ENCODE data around the gene TPRN. TPM values are rescaled to one million over a fixed set of nuclear protein-coding genes. Genes with fewer than 3 reads are reported as not detected.

The TPRN gene
- polyA plus RNA-seq, 1 of the 3 experiments (the other 2 are of a cell fraction) = 5.2 TPM

DNA sequence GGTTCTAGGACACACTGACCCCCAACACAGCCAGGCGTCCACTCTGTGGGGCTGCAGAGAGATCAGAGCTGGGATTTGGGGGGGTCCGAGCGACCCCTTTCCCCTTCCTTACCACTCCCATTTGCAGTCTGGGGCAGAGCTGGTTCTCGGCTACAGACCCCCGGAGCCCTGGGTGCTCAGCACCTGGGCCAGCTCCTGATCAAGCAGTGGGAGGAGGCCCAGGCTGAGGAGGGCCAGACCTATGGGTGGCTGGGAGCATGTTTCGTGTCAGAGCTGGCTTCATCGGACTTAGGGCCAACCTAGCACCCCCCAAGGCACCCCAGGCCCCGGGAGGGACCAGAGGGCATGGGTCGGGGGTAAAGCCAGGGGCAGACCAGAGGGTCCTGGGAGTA, 54.0 kb downstream of the TPRN start (continued):
- TF ChIP-seq RXRA (IDR thresholded peaks at IDR 0.05; ENCODE audit: borderline replicate concordance, low read depth) = no peak

- H3K79me2 ChIP-seq (ENCODE audit: insufficient read depth) = no peaks in the 10 kb centered on the region
- WGBS (ENCODE audit: low lambda C conversion rate) = 79% methylated on average over 35 of the region's 49 CpGs
- no peaks in the 10 kb centered on the region for H3F3A ChIP-seq (replicated peaks; ENCODE audit: insufficient read depth)
- no peaks in the 10 kb centered on the region for H3K36me3 ChIP-seq (replicated peaks in 1 of 2; ENCODE audit: control insufficient read depth in 1 of 2, insufficient read depth in 2 of 2, low read length in 1 of 2)
- no peak overlapping the region for H3K27ac ChIP-seq (ENCODE audit: low read depth in 2 of 2, low read length in 1 of 2)
- no peaks in the 10 kb centered on the region for H3K4me1 ChIP-seq (ENCODE audit: control insufficient read depth in 1 of 2, insufficient read depth in 2 of 2, low read depth in 1 of 2, low read length in 1 of 2)
- H3K4me2 ChIP-seq = no peak overlapping the region
- H3K4me3 ChIP-seq (ENCODE audit: low read depth in 2 of 2, low read length in 1 of 2) = no peak overlapping the region
- TF ChIP-seq MXI1 (IDR thresholded peaks at IDR 0.05; ENCODE audit: low read depth, low read length) (no peak), TEAD4 (IDR thresholded peaks at IDR 0.05; ENCODE audit: borderline replicate concordance, insufficient read depth) (no peak), NRF1 (IDR thresholded peaks at IDR 0.05; ENCODE audit: low read depth, low read length) (no peak), CTCF (IDR thresholded peaks at IDR 0.05) (no peak), USF2 (IDR thresholded peaks at IDR 0.05; ENCODE audit: borderline replicate concordance, low read depth, low read length) (no peak), RFX5 (IDR thresholded peaks at IDR 0.05; ENCODE audit: low read length) (no peak), USF1 (IDR thresholded peaks at IDR 0.05; ENCODE audit: borderline replicate concordance, low read depth) (no peak), CHD2 (IDR thresholded peaks at IDR 0.05; ENCODE audit: low read length, partially characterized antibody) (no peak), GABPA (IDR thresholded peaks at IDR 0.05; ENCODE audit: low read depth) (no peak)
- TF ChIP-seq, protein P1, sequence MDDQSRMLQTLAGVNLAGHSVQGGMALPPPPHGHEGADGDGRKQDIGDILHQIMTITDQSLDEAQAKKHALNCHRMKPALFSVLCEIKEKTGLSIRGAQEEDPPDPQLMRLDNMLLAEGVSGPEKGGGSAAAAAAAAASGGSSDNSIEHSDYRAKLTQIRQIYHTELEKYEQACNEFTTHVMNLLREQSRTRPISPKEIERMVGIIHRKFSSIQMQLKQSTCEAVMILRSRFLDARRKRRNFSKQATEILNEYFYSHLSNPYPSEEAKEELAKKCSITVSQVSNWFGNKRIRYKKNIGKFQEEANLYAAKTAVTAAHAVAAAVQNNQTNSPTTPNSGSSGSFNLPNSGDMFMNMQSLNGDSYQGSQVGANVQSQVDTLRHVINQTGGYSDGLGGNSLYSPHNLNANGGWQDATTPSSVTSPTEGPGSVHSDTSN (IDR thresholded peaks at IDR 0.05) = no peak
- ChIA-PET POLR2A (no interaction called here), CTCF (interaction anchor here (1.9 kb wide), 1 partner anchor 9 kb away, joined by 5 read pairs; no protein-coding TSS in a partner anchor)
- H3K27me3 ChIP-seq (ENCODE audit: insufficient read depth) = no peaks in the 10 kb centered on the region
- no peak for DNase-seq
- H3K9me3 ChIP-seq = no peaks in the 10 kb centered on the region
- no peak overlapping the region for H2AFZ ChIP-seq (ENCODE audit: low read depth)
- H3K9me2 ChIP-seq = no peaks in the 10 kb centered on the region
- H3K9ac ChIP-seq = no peak overlapping the region
- H4K20me1 ChIP-seq (ENCODE audit: insufficient read depth) = no peaks in the 10 kb centered on the region
Observed at GRCh38 chr9:137145731-137146526, 54.6 kb downstream of the TPRN start.
